ENCODE measurements around the gene TRIM38. TPM values are rescaled to one million over a fixed set of nuclear protein-coding genes. Genes with fewer than 3 reads are reported as not detected.

Gene TRIM38
- total and polyA plus RNA-seq, 2 of the 13 experiments (the other 11 are each of a cell fraction or from before 2014, with no cell fraction given): 2.5 to 3.1 TPM

DNA sequence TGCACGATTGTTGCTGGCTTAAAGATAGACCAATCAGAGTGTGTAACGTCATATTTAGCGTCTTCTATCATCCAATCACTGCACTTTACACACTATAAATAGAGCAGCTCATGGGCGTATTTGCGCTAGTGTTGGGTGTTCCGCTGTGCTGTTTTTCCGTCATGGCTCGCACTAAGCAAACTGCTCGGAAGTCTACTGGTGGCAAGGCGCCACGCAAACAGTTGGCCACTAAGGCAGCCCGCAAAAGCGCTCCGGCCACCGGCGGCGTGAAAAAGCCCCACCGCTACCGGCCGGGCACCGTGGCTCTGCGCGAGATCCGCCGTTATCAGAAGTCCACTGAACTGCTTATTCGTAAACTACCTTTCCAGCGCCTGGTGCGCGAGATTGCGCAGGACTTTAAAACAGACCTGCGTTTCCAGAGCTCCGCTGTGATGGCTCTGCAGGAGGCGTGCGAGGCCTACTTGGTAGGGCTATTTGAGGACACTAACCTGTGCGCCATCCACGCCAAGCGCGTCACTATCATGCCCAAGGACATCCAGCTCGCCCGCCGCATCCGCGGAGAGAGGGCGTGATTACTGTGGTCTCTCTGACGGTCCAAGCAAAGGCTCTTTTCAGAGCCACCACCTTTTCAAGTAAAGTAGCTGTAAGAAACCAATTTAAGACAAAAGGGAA is 57.9 kb downstream of the TRIM38 start (continued):
- TF ChIP-seq, protein P1, sequence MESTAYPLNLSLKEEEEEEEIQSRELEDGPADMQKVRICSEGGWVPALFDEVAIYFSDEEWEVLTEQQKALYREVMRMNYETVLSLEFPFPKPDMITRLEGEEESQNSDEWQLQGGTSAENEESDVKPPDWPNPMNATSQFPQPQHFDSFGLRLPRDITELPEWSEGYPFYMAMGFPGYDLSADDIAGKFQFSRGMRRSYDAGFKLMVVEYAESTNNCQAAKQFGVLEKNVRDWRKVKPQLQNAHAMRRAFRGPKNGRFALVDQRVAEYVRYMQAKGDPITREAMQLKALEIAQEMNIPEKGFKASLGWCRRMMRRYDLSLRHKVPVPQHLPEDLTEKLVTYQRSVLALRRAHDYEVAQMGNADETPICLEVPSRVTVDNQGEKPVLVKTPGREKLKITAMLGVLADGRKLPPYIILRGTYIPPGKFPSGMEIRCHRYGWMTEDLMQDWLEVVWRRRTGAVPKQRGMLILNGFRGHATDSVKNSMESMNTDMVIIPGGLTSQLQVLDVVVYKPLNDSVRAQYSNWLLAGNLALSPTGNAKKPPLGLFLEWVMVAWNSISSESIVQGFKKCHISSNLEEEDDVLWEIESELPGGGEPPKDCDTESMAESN (CRISPR knock-in tag; conservative IDR thresholded peaks at IDR 0.05): 0 out of 2 replicates have a peak, but pooled peaks have one; percentile 4
- TF ChIP-seq FOXM1 (CRISPR knock-in tag; IDR thresholded peaks at IDR 0.05): peak; percentile 35; the same call in 1 of the 2 replicates
- no peak for TF ChIP-seq ZFAT (CRISPR knock-in tag; conservative IDR thresholded peaks at IDR 0.05)
- TF ChIP-seq, protein P2, sequence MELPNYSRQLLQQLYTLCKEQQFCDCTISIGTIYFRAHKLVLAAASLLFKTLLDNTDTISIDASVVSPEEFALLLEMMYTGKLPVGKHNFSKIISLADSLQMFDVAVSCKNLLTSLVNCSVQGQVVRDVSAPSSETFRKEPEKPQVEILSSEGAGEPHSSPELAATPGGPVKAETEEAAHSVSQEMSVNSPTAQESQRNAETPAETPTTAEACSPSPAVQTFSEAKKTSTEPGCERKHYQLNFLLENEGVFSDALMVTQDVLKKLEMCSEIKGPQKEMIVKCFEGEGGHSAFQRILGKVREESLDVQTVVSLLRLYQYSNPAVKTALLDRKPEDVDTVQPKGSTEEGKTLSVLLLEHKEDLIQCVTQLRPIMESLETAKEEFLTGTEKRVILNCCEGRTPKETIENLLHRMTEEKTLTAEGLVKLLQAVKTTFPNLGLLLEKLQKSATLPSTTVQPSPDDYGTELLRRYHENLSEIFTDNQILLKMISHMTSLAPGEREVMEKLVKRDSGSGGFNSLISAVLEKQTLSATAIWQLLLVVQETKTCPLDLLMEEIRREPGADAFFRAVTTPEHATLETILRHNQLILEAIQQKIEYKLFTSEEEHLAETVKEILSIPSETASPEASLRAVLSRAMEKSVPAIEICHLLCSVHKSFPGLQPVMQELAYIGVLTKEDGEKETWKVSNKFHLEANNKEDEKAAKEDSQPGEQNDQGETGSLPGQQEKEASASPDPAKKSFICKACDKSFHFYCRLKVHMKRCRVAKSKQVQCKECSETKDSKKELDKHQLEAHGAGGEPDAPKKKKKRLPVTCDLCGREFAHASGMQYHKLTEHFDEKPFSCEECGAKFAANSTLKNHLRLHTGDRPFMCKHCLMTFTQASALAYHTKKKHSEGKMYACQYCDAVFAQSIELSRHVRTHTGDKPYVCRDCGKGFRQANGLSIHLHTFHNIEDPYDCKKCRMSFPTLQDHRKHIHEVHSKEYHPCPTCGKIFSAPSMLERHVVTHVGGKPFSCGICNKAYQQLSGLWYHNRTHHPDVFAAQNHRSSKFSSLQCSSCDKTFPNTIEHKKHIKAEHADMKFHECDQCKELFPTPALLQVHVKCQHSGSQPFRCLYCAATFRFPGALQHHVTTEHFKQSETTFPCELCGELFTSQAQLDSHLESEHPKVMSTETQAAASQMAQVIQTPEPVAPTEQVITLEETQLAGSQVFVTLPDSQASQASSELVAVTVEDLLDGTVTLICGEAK (IDR thresholded peaks at IDR 0.05): no peak
- TF ChIP-seq, protein P2 (CRISPR knock-in tag; IDR thresholded peaks at IDR 0.05): no peak
- no peak for TF ChIP-seq ZFYVE20 (CRISPR knock-in tag; IDR thresholded peaks at IDR 0.05; ENCODE audit: borderline replicate concordance, low read depth)
- TF ChIP-seq, protein P3, sequence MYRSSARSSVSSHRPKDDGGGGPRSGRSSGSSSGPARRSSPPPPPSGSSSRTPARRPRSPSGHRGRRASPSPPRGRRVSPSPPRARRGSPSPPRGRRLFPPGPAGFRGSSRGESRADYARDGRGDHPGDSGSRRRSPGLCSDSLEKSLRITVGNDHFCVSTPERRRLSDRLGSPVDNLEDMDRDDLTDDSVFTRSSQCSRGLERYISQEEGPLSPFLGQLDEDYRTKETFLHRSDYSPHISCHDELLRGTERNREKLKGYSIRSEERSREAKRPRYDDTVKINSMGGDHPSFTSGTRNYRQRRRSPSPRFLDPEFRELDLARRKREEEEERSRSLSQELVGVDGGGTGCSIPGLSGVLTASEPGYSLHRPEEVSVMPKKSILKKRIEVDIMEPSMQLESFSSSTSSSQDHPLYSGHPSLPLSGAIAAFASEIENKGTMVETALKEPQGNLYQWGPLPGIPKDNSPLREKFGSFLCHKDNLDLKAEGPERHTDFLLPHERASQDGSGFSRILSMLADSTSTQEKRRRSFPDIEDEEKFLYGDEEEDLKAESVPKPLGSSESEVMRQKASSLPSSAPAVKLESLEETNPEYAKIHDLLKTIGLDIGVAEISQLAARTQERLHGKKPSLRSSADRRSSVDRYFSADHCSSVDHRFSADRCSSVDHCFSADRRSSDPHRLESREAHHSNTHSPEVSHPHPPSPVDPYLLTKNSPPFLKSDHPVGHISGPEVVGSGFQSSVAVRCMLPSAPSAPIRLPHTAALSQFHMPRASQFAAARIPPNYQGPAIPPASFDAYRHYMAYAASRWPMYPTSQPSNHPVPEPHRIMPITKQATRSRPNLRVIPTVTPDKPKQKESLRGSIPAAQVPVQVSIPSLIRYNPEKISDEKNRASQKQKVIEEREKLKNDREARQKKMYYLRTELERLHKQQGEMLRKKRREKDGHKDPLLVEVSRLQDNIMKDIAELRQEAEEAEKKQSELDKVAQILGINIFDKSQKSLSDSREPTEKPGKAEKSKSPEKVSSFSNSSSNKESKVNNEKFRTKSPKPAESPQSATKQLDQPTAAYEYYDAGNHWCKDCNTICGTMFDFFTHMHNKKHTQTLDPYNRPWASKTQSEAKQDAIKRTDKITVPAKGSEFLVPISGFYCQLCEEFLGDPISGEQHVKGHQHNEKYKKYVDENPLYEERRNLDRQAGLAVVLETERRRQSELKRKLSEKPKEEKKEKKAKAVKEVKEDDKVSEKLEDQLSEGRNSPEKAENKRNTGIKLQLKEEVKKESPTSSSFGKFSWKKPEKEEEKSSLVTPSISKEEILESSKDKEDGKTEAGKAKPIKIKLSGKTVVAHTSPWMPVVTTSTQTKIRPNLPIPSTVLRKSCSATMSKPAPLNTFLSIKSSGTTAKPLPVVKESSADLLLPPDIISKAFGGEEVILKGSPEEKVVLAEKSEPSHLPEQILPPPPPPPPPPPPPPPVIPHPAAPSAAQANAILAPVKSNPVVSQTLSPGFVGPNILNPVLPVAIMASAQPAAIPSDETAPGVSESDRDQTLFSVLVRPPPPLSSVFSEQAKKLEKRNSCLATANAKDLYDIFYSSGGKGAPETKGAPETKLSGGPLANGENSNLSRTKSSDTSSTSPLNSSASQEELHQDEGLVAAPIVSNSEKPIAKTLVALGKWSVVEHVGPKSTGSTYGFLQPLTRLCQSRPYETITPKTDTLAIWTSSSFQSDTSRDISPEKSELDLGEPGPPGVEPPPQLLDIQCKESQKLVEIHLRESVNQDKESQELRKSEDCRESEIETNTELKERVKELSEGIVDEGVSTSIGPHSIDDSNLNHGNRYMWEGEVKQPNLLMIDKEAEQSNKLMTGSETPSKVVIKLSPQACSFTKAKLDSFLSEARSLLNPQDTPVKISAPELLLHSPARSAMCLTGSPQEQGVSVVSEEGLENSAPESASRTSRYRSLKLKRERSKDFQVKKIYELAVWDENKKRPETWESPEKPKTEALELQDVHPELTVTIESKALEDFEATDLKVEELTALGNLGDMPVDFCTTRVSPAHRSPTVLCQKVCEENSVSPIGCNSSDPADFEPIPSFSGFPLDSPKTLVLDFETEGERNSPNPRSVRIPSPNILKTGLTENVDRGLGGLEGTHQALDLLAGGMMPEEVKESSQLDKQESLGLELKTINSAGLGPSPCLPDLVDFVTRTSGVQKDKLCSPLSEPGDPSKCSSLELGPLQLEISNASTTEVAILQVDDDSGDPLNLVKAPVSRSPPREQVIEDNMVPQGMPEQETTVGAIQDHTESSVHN (CRISPR knock-in tag; IDR thresholded peaks at IDR 0.05): no peak
- TF ChIP-seq NRL (CRISPR knock-in tag; IDR thresholded peaks at IDR 0.05; ENCODE audit: borderline replicate concordance): 0 out of 2 replicates have a peak, but pooled peaks have one; percentile 35
- no peak for TF ChIP-seq ZSCAN9 (CRISPR knock-in tag; IDR thresholded peaks at IDR 0.05; ENCODE audit: borderline replicate concordance)
